IMR-90 (cell line): Measurements from ENCODE around the gene CHAT. TPM values are rescaled to one million over a fixed set of nuclear protein-coding genes. Genes with fewer than 3 reads are reported as not detected.

Source experiments
- ATAC-seq: fragments of 200-7000 bp; cut with Tn5 transposase; 2 replicates; pipeline ENCODE4 v1.9.1; 2020; ENCODE audit warnings: low read depth, mild to moderate bottlenecking, moderate library complexity
- BruUV-seq: library from RNA; stranded (reverse); fragments of 400-500 nt; replicated peaks from 2 replicates; lab custom pipeline; 2021; lab: Mats Ljungman, UMichigan
- CTCF ChIA-PET: fragments of 300-600 bp; formaldehyde crosslinking; extraction: SDS; loops from one replicate; lab custom pipeline; 2021; ENCODE audit warnings: antibody characterized with exemption; lab: Yijun Ruan, JAX
- POLR2A ChIA-PET: fragments of 300-600 bp; sonication (Branson Sonifier 250); formaldehyde crosslinking; loops from one replicate; lab custom pipeline; 2022; ENCODE audit warnings: antibody characterized with exemption; ENCODE audit not compliant: unreplicated experiment; lab: Charles Lee
- DNase-seq: peaks from one replicate; pipeline ENCODE4 v3.0.0; 2013
- H2AFZ ChIP-seq: replicated peaks from 2 replicates; pipeline ENCODE3; 2013; ENCODE audit warnings: low read length, mild to moderate bottlenecking; ENCODE audit not compliant: poor library complexity
- H2AK5ac ChIP-seq: 2 replicates; pipeline ENCODE4 v1.6.1; 2013; ENCODE audit warnings: low read depth, low read length, inconsistent platforms
- H2AK9ac ChIP-seq: replicated peaks from 2 replicates; pipeline ENCODE3; 2013; ENCODE audit warnings: mild to moderate bottlenecking, low read depth, low read length, moderate library complexity; ENCODE audit not compliant: poor library complexity
- H2BK120ac ChIP-seq: 2 replicates; pipeline ENCODE4 v1.6.1; 2013; ENCODE audit warnings: low read depth, low read length, inconsistent platforms
- H2BK15ac ChIP-seq: 3 replicates; pipeline ENCODE4 v1.6.1; 2013; ENCODE audit warnings: low read depth, low read length, inconsistent platforms
- H2BK20ac ChIP-seq: 2 replicates; pipeline ENCODE4 v1.6.1; 2013; ENCODE audit warnings: low read depth, mild to moderate bottlenecking, inconsistent platforms, low read length, moderate library complexity
- H2BK5ac ChIP-seq: 2 replicates; pipeline ENCODE4 v1.6.1; 2013; ENCODE audit warnings: mild to moderate bottlenecking, low read depth, low read length, inconsistent platforms; ENCODE audit not compliant: poor library complexity, severe bottlenecking
- H3K14ac ChIP-seq: replicated peaks from 2 replicates; pipeline ENCODE4 v1.6.1; 2013; ENCODE audit warnings: low read depth, low read length, inconsistent platforms
- H3K18ac ChIP-seq: 2 replicates; pipeline ENCODE4 v1.6.1; 2013; ENCODE audit warnings: low read depth, low read length, control low read depth
- H3K23ac ChIP-seq: 2 replicates; pipeline ENCODE4 v1.6.1; 2013; ENCODE audit warnings: low read depth, low read length, inconsistent platforms
- H3K27ac ChIP-seq: 2 replicates; pipeline ENCODE4 v1.5.1; 2013; ENCODE audit warnings: mild to moderate bottlenecking, control low read depth, low read length; ENCODE audit not compliant: insufficient read depth
- H3K27me3 ChIP-seq: 2 replicates; pipeline ENCODE4 v1.6.1; 2013; ENCODE audit warnings: low read length; ENCODE audit not compliant: control insufficient read depth, insufficient read depth
- H3K36me3 ChIP-seq: 2 replicates; pipeline ENCODE4 v1.6.1; 2013; ENCODE audit warnings: low read length, mixed read lengths; ENCODE audit not compliant: control insufficient read depth, insufficient read depth
- H3K4ac ChIP-seq: 2 replicates; pipeline ENCODE4 v1.6.1; 2013; ENCODE audit warnings: low read depth, low read length, inconsistent platforms
- H3K4me1 ChIP-seq: 2 replicates; pipeline ENCODE4 v1.6.1; 2013; ENCODE audit warnings: low read length, mixed read lengths; ENCODE audit not compliant: control insufficient read depth, insufficient read depth
- H3K4me2 ChIP-seq: 2 replicates; pipeline ENCODE4 v1.6.1; 2013; ENCODE audit warnings: low read depth, mild to moderate bottlenecking, control low read depth, low read length, moderate library complexity
- H3K4me3 ChIP-seq: 2 replicates; pipeline ENCODE4 v1.5.1; 2013; ENCODE audit warnings: low read depth, mild to moderate bottlenecking, control low read depth, low read length, moderate library complexity; ENCODE audit not compliant: insufficient read depth
- H3K56ac ChIP-seq: 2 replicates; pipeline ENCODE4 v1.6.1; 2013; ENCODE audit warnings: low read length, inconsistent platforms; ENCODE audit not compliant: insufficient read depth; ENCODE audit errors: extremely low read depth
- H3K79me1 ChIP-seq, 2 experiments: 2 replicates each; pipeline ENCODE4 v1.6.1; 2013; ENCODE audit warnings: low read length in 2 of 2, inconsistent platforms in 1 of 2, low read depth in 1 of 2
- H3K9ac ChIP-seq: 2 replicates; pipeline ENCODE4 v1.6.1; 2013; ENCODE audit warnings: low read depth, low read length, control low read depth
- H3K9me1 ChIP-seq: 2 replicates; pipeline ENCODE4 v1.6.1; 2013; ENCODE audit warnings: low read length, inconsistent platforms; ENCODE audit not compliant: insufficient read depth
- H3K9me3 ChIP-seq: 2 replicates; pipeline ENCODE4 v1.6.1; 2013; ENCODE audit warnings: low read length; ENCODE audit not compliant: control insufficient read depth, insufficient read depth
- H4K20me1 ChIP-seq: 2 replicates; pipeline ENCODE4 v1.6.1; 2013; ENCODE audit warnings: low read length, inconsistent platforms; ENCODE audit not compliant: insufficient read depth
- H4K5ac ChIP-seq: 2 replicates; pipeline ENCODE4 v1.6.1; 2013; ENCODE audit warnings: mild to moderate bottlenecking, low read depth, low read length, control low read depth
- H4K8ac ChIP-seq, 2 experiments: 2 replicates each; pipeline ENCODE4 v1.6.1; 2013; ENCODE audit warnings: low read depth in 2 of 2, low read length in 2 of 2, control low read depth in 1 of 2, inconsistent platforms in 1 of 2
- H4K91ac ChIP-seq: 2 replicates; pipeline ENCODE4 v1.6.1; 2013; ENCODE audit warnings: low read depth, low read length, inconsistent platforms; ENCODE audit not compliant: insufficient read depth
- BHLHE40 ChIP-seq: fragments of 150-350 bp; IDR thresholded peaks from 2 replicates; pipeline ENCODE4 v1.6.1; 2016; ENCODE audit warnings: mild to moderate bottlenecking, low read depth, low read length
- CEBPB ChIP-seq: IDR thresholded peaks from 2 replicates; pipeline ENCODE4 v1.6.1; 2012; ENCODE audit warnings: low read depth, low read length, improper control_type of control experiment
- CHD1 ChIP-seq: IDR thresholded peaks from 2 replicates; pipeline ENCODE4 v1.6.1; 2012; ENCODE audit warnings: low read depth, low read length, improper control_type of control experiment
- CTCF ChIP-seq: conservative IDR thresholded peaks from 2 replicates; pipeline ENCODE4 v1.5.1; 2012; ENCODE audit warnings: mild to moderate bottlenecking, low read depth, low read length, improper control_type of control experiment
- FOS ChIP-seq: fragments of 150-350 bp; IDR thresholded peaks from 2 replicates; pipeline ENCODE4 v1.6.1; 2016; ENCODE audit warnings: low read depth, low read length
- MAFK ChIP-seq: IDR thresholded peaks from 2 replicates; pipeline ENCODE4 v1.6.1; 2012; ENCODE audit warnings: low read depth, low read length, improper control_type of control experiment
- MAZ ChIP-seq: IDR thresholded peaks from 2 replicates; pipeline ENCODE4 v1.6.1; 2012; ENCODE audit warnings: low read depth, mild to moderate bottlenecking, low read length, improper control_type of control experiment, moderate library complexity, borderline replicate concordance
- MXI1 ChIP-seq: IDR thresholded peaks from 2 replicates; pipeline ENCODE4 v1.6.1; 2012; ENCODE audit warnings: low read depth, mild to moderate bottlenecking, low read length, moderate library complexity, borderline replicate concordance
- NFE2L2 ChIP-seq: fragments of 150-350 bp; IDR thresholded peaks from 2 replicates; pipeline ENCODE4 v1.6.1; 2016; ENCODE audit warnings: low read depth, mild to moderate bottlenecking, low read length
- POLR2A ChIP-seq: IDR thresholded peaks from 2 replicates; pipeline ENCODE4 v1.6.1; 2012; ENCODE audit warnings: mild to moderate bottlenecking, low read depth, low read length
- RAD21 ChIP-seq: IDR thresholded peaks from 2 replicates; pipeline ENCODE4 v1.6.1; 2012; ENCODE audit warnings: low read length, improper control_type of control experiment
- RCOR1 ChIP-seq: IDR thresholded peaks from 2 replicates; pipeline ENCODE4 v1.6.1; 2012; ENCODE audit warnings: mild to moderate bottlenecking, low read length, improper control_type of control experiment; ENCODE audit not compliant: insufficient replicate concordance
- RFX5 ChIP-seq: IDR thresholded peaks from 2 replicates; pipeline ENCODE4 v1.8.0; 2012; ENCODE audit warnings: low read depth, mild to moderate bottlenecking, low read length, moderate library complexity
- SMC3 ChIP-seq: fragments of 150-350 bp; IDR thresholded peaks from 2 replicates; pipeline ENCODE4 v1.6.1; 2016; ENCODE audit warnings: low read depth, mild to moderate bottlenecking, antibody characterized with exemption, low read length, moderate library complexity
- WGBS, 2 experiments: methylation state at CpG; one replicate each; pipeline versions ENCODE4 v1.1.5 to v1.1.7; 2013; ENCODE audit warnings: missing lambda C conversion rate in 2 of 2; ENCODE audit not compliant: insufficient read length in 1 of 2; ENCODE audit errors: extremely low coverage in 2 of 2; 5-methylcytosine and 5-hydroxymethylcytosine counted together
- dilution Hi-C: fragments of 300-500 bp; cut with HindIII; formaldehyde crosslinking; loops from one replicate; pipeline ENCODE4 v1.14.3; 2018; ENCODE audit warnings: low sequenced_read_pairs; ENCODE audit not compliant: unreplicated experiment
- in situ Hi-C: fragments of 300-500 bp; cut with MboI; formaldehyde crosslinking; loops from 3 replicates; pipeline ENCODE4 v1.14.3; 2019; ENCODE audit warnings: low sequenced_read_pairs, inconsistent platforms, mixed read lengths
- intact Hi-C: fragments of 100-400 bp; cut with micrococcal nuclease; formaldehyde crosslinking; loops from 2 replicates; pipeline ENCODE4 v1.10.0; 2022
- polyA plus RNA-seq, 3 experiments: library from polyadenylated mRNA; depleted of rRNA; stranded (reverse); fragments of >200 nt; gene quantifications; 2 replicates each; pipeline ENCODE4 v1.2.3, GENCODE V29; 2012; ENCODE audit warnings: low replicate concordance in 1 of 3
- total RNA-seq: library from RNA; depleted of rRNA; stranded (reverse); fragments of >200 nt; gene quantifications from 2 replicates; pipeline ENCODE4 v1.2.3, GENCODE V29; 2012
- TF ChIP-seq, protein P1 (sequence below): fragments of 150-350 bp; IDR thresholded peaks from 2 replicates; pipeline ENCODE4 v1.6.1; 2016; ENCODE audit warnings: low read depth, mild to moderate bottlenecking, low read length, moderate library complexity, borderline replicate concordance
- TF ChIP-seq, protein P2 (sequence below): fragments of 150-350 bp; IDR thresholded peaks from 2 replicates; pipeline ENCODE4 v1.6.1; 2017; ENCODE audit warnings: mild to moderate bottlenecking, antibody characterized with exemption, low read length, low read depth

The CHAT gene
- total and polyA plus RNA-seq, 2 of the 4 experiments (the other 2 are of a cell fraction), result not detected

DNA sequence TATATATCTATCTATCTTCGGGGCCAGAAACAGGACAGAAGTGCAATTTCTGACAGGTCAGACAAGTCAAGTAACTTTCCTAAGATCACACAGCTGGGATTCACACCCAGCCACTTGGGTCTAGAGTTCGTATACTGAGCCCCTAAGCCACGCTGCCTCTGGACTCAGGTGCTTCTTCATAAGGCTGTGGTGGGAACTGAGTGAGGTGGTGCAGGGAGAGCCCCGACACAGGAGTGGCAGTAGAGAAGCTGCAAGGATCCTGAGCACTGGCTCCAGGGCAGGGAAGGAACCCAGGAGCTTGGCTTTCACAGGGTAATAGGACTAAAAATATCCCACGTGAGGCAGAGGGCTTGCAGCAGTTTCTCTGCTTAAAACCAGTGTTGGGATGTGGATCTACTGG is 99.4 kb downstream of the CHAT start:
- no peaks in the 10 kb centered on the region for H3K4me1 ChIP-seq
- H3K9me3 ChIP-seq, result no peaks in the 10 kb centered on the region
- no peak overlapping the region for H2AFZ ChIP-seq
- H4K20me1 ChIP-seq, result no peaks in the 10 kb centered on the region
- H3K4me3 ChIP-seq, result no peak overlapping the region
- BruUV-seq, result no TSS peak
- H3K9me1 ChIP-seq, result no peaks in the 10 kb centered on the region
- H3K56ac ChIP-seq, result no peak overlapping the region
- H2AK5ac ChIP-seq, result no peak overlapping the region
- no peak overlapping the region for H3K18ac ChIP-seq
- ChIA-PET CTCF (no interaction called here), POLR2A (no interaction called here)
- WGBS, 2 experiments, result 75% methylated on average over 2 of the region's 5 CpGs; no CpG with 5 or more reads in 1 of the 2 experiments
- no peak overlapping the region for H3K4ac ChIP-seq
- dilution Hi-C loops, result no loop called here
- no peak overlapping the region for H2BK120ac ChIP-seq
- DNase-seq, result no peak
- no peak for ATAC-seq
- H4K5ac ChIP-seq, result no peak overlapping the region
- H3K14ac ChIP-seq, result no peak overlapping the region
- H2BK5ac ChIP-seq, result no peak overlapping the region
- H4K91ac ChIP-seq, result no peak overlapping the region
- intact Hi-C loops, result no loop called here
- H2AK9ac ChIP-seq, result no peak overlapping the region
- no peaks in the 10 kb centered on the region for H3K27me3 ChIP-seq
- no peak overlapping the region for H3K4me2 ChIP-seq
- TF ChIP-seq NFE2L2 (no peak), RFX5 (no peak), FOS (no peak), SMC3 (no peak), BHLHE40 (no peak), RAD21 (no peak), MAFK (no peak), MAZ (no peak), POLR2A (no peak), RCOR1 (no peak), MXI1 (no peak), CEBPB (no peak), CTCF (no peak), CHD1 (no peak)
- TF ChIP-seq, protein P1, sequence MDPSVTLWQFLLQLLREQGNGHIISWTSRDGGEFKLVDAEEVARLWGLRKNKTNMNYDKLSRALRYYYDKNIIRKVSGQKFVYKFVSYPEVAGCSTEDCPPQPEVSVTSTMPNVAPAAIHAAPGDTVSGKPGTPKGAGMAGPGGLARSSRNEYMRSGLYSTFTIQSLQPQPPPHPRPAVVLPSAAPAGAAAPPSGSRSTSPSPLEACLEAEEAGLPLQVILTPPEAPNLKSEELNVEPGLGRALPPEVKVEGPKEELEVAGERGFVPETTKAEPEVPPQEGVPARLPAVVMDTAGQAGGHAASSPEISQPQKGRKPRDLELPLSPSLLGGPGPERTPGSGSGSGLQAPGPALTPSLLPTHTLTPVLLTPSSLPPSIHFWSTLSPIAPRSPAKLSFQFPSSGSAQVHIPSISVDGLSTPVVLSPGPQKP, result no peak
- TF ChIP-seq, protein P2, sequence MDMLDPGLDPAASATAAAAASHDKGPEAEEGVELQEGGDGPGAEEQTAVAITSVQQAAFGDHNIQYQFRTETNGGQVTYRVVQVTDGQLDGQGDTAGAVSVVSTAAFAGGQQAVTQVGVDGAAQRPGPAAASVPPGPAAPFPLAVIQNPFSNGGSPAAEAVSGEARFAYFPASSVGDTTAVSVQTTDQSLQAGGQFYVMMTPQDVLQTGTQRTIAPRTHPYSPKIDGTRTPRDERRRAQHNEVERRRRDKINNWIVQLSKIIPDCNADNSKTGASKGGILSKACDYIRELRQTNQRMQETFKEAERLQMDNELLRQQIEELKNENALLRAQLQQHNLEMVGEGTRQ, result no peak
- no peak overlapping the region for H4K8ac ChIP-seq
- in situ Hi-C loops, result no loop called here
- H2BK15ac ChIP-seq, result no peak overlapping the region
- no peaks in the 10 kb centered on the region for H3K79me1 ChIP-seq
- H3K27ac ChIP-seq, result no peak overlapping the region
- no peak overlapping the region for H3K23ac ChIP-seq
- no peak overlapping the region for H3K9ac ChIP-seq
- H2BK20ac ChIP-seq, result no peak overlapping the region
- no peaks in the 10 kb centered on the region for H3K36me3 ChIP-seq
